ENCODE data around the gene CMIP.

GRCh38 chr16:81500833-81501521 is 56.4 kb downstream of the CMIP start:
- no peak for TF ChIP-seq CTCF (conservative IDR thresholded peaks at IDR 0.05; ENCODE audit: low read depth, low read length)
- no peak for TF ChIP-seq EZH2phosphoT487 (IDR thresholded peaks at IDR 0.05; ENCODE audit: borderline replicate concordance, low read length)
